RWPE1 (cell line): ENCODE results near the gene MCF2L.

Experiments used
- CTCF ChIA-PET: fragments of 350-600 bp; sonication (Branson Sonifier 250); formaldehyde crosslinking; extraction: SDS; loops from one replicate; lab custom pipeline; 2021; lab: Yijun Ruan, JAX
- POLR2A ChIA-PET: fragments of 400-600 bp; formaldehyde crosslinking; extraction: SDS; loops from one replicate; lab custom pipeline; 2020; ENCODE audit warnings: antibody characterized with exemption; ENCODE audit not compliant: low non-redundant PET; lab: Yijun Ruan, JAX
- DNase-seq: peaks from one replicate; pipeline ENCODE4 v3.0.0; 2012; ENCODE audit warnings: low spot score
- H3K27ac ChIP-seq: fragments of 450-650 bp; 2 replicates; pipeline ENCODE4 v1.5.1; 2017
- CTCF ChIP-seq: fragments of 450-650 bp; conservative IDR thresholded peaks from 2 replicates; pipeline ENCODE4 v1.5.1; 2017; ENCODE audit warnings: low read depth, mild to moderate bottlenecking

Gene MCF2L

GRCh38 chr13:113069861-113070805 lies 101.1 kb downstream of the MCF2L start:
- no peak for DNase-seq
- no peak for TF ChIP-seq CTCF
- ChIA-PET CTCF (interaction anchor here (0.6 kb wide), 1 partner anchor 303 kb away, joined by 3 read pairs; no protein-coding TSS in a partner anchor), POLR2A (no interaction called here)
- no peak overlapping the region for H3K27ac ChIP-seq

DNA sequence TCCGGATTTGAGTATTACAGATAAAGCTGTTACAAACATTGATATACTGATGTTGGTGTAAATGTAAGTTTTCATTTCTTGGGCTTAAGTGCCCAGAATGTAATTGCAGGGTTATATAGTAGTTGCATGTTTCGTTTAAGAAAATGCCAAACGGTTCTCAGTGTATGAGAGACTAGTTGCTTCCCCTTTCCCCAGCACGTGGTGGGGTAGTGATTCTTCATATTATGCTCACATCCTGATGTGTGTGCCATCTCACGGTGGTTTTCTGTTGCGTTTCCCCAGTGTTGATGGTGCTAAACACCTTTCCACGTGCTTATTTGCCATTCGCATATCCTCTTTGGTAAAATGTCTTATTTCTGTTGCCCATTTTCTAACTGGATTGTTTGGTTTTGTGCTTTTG lies 101.8 kb downstream of the MCF2L start:
- ChIA-PET POLR2A (no interaction called here), CTCF (no interaction called here)
- no peak for DNase-seq
- H3K27ac ChIP-seq, result no peak overlapping the region
- TF ChIP-seq CTCF, result no peak

- H3K27ac ChIP-seq, result no peak overlapping the region
- POLR2A ChIA-PET, result no interaction called here
- CTCF ChIA-PET, result no interaction called here
- no peak for TF ChIP-seq CTCF
- no peak for DNase-seq
These were observed 103.4 kb downstream of the MCF2L start for GRCh38 chr13:113072376-113072775.

GRCh38 chr13:113073942-113074341 lies 104.9 kb downstream of the MCF2L start:
- POLR2A ChIA-PET, result no interaction called here
- no peak overlapping the region for H3K27ac ChIP-seq
- no peak for TF ChIP-seq CTCF
- DNase-seq, result no peak
- CTCF ChIA-PET, result no interaction called here

DNA sequence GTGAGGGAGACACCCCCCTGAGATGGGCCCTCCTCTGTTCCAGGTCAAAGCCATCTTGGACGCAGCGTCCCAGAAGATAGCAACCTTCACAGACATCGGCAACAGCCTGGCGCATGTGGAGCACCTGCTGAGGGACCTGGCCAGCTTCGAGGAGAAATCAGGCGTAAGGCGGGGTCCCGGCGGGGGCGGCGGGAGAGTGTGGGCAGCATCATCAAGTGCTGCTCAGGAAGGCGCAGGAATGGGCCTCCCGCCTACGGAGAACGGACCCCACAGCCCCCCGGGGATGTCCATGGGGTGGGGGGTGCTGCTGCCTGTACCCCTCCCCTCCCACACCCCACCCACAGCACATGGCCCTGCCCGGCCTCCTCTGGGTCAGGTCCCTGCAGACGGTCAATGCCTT lies 105.4 kb downstream of the MCF2L start:
- TF ChIP-seq CTCF, result no peak
- no peak for DNase-seq
- ChIA-PET CTCF (no interaction called here), POLR2A (no interaction called here)
- H3K27ac ChIP-seq, result no peak overlapping the region

DNA sequence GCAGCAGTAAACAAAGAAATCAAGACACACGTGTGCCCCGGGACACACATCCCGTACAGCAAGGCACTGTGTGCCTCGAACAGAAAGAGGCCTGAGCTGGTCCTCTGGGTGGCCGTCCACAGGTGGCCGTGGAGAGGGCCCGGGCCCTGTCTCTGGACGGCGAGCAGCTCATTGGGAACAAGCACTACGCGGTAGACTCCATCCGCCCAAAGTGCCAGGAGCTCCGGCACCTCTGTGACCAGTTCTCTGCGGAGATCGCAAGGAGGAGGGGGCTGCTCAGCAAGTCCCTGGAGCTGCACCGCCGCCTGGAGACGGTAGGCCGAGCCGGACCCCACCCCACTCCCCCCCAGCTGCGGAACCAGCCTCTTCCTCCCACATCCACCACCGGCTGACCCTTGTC lies 105.9 kb downstream of the MCF2L start:
- no peak overlapping the region for H3K27ac ChIP-seq
- no peak for TF ChIP-seq CTCF
- ChIA-PET POLR2A (no interaction called here), CTCF (interaction anchor here (0.6 kb wide), 1 partner anchor 34 kb away, joined by 3 read pairs; no protein-coding TSS in a partner anchor)
- no peak for DNase-seq
